Fibroblast of skin of left biceps (primary cell): ENCODE measurements around the gene FMC1.
A peak's percentile ranks its signal among the peaks of the same experiment; 100 is the strongest.
"Not testable (repeated sequence)": the region's sequence is repeated elsewhere in the genome, so short reads cannot be mapped to it uniquely, and the experiment has no call there.

Source experiments
- DNase-seq, 2 experiments: peaks; one replicate each; pipeline ENCODE4 v3.0.0-alpha.2; 2013; ENCODE audit warnings: low read depth in 2 of 2

The FMC1 gene

GRCh38 chr7:139341058-139341775 lies at the start of gene FMC1:
Gene FMC1 (plus strand): TSS chr7:139341337. CDS start chr7:139341385, 48 bp downstream.
- peak; percentile 83 for DNase-seq

DNA sequence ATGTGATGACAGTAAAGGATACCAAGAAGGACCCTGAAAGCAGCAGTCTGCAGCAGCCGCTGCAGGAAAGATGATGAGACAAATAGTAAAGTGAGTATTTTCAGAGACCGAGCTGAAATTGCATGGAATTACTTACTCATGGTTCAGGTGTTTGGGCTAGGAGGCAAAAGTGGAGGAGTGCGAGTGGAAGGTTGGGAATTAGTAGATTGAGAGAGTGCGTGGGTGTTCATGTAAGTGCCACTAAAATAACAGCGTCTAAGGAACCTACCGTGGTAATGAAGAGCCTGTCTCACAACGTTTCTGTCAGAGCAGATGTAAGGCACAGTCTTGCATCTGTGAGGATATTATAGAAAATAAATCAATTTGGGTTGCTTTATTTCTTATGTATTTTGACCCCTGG lies 48.3 kb upstream of the FMC1 start:
- no peak for DNase-seq

GRCh38 chr7:139293534-139293933 lies 47.6 kb upstream of the FMC1 start:
- DNase-seq, result no peak

GRCh38 chr7:139294241-139294640 lies 46.9 kb upstream of the FMC1 start:
- no peak for DNase-seq

DNA sequence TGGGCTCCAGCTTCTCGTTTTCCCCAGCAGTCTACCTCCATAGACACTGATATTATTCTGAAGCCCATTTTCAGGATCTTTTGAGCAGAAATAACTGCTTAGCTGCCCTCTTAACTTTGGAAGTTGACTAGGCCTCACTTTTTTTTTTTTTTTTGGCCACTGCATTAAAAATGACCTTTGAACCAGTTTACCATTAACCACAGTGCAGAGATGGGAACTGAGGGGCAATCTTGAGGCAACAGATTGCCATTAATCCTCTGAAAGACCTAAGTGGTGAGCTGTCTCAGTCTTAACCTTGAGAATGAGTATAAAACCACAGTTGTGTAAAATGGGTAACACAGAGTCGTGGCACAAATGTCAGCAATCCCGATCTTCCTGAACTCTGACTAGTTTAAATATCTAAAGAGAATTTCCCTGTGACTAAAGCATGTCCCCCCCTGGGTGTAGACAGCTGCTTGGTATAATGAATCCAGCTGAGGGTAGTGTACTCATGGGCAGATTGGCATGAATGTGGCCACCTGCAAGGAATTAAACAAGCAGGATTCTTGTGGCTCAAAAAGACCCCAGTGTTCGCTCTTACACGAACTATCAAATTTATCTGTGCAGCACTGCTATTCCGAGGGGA lies 46.1 kb upstream of the FMC1 start:
- DNase-seq, result no peak

DNA sequence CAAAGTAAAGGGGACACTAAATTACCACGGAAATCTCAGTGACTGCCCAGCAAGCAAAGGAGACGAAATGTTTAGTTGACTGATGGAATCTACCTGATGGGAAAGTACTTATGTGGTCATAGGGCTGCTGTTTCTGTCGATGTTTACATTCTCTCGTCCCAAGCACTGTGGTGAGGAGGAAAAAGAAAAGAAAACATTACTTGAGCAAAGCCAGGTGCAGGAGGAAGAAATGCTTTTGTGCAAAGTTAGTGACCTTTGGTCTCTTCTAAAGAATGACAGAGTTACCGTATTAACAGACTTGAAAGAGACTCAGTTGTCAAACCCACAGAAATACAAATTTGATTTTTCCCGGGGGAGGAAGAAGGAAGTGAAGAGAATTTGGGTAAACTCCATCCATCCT lies 43.3 kb upstream of the FMC1 start:
- no peak for DNase-seq

GRCh38 chr7:139299296-139299695 lies 41.8 kb upstream of the FMC1 start:
- no peak for DNase-seq

DNA sequence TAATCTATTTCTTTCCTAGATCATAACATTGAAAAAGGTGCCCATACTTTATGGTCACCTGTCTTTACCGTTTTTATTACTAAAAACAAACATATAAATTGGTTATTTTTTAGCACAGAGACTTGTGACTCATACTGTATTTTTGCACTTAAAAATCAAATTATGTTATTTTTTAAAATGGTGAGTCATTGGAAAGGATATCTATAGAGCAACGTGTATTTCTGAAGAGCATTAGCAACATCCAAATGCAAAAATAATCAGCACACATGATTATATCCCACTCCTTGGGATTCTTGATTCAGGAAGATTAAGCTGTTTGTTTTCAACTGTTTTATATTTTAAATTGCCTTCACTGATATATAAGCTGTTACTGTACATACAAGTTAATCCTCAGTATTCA lies 40.7 kb upstream of the FMC1 start:
- no peak for DNase-seq

- no peak for DNase-seq
Measured at GRCh38 chr7:139304517-139304916, 36.6 kb upstream of the FMC1 start.

DNA sequence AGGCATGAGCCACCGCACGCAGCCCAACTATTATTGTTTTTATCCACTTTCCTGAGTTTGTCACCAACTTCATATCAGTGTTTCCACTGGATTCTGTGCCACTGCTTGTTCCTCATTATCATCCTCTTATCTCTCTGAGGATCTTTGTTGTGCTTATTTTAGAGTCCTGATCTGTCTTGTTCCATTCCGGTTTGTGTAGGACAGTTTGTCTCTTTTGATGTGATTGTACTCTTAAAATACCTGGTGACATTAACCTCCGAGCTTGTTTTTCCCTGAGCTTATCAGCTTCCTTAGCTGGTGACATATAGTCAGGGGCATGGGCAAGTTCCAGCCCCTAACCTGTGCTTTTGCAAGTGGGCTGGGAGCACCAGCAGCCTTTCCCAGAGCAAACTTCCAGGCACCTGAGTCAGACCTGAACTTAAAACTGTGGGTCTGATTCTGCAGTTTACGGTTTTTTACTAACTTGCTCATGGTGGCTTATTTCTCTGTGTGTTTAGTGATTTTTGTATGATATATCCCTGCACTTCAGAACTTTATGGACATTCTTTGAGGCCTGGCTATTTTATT lies 23.1 kb upstream of the FMC1 start:
- no peak for DNase-seq

DNA sequence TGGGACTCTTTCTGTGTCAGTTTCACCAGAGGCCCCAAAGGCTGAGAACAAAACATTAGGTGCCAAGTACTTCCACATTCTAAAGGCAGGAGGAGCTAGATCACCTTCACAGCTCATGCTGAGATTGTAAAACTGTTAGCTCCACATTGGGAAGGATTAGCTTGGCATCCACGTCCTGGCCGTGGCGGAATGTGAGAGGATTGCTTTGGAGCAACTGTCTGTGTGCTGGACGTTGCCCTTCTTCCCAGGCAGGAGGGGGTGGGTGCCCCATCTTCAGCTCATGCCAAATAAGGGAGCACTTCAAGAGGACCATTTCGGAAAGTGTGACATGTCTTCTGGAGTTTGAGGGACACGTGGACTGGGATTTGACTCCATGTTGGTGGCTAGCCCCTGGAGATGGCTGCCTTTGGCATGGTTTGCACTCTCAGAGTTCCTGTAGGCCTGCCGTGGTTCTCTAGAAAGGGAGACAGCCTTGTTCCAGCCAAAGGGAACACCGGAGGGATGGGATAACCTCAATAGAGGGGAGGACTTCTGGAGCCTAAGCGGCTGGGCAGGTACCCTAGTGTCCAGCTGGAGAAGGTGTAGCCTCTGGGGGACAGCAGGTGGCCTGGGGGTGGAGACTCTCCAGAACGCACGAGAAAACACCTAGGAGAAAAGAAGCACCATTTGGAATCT lies 19.9 kb upstream of the FMC1 start:
- no peak for DNase-seq

DNA sequence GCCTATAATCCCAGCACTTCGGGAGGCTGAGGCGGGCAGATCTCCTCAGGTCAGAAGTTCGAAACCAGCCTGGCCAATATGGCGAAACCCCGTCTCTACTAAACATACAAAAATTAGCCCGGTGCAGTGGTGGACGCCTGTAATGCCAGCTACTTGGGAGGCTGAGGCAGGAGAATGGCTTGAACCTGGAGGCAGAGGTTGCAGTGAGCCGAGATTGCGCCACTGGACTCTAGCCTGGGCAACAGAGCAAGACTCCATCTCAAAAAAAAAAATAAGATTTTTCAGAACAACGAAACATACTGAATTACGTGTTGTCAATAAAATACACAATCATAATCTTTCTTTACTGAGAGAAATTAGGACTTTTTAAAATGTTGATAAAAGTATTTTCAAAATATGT lies 16.4 kb upstream of the FMC1 start:
- DNase-seq, result not testable (repeated sequence)

- peak; percentile 57 to 66 for DNase-seq
Measured at GRCh38 chr7:139328375-139328774, 12.8 kb upstream of the FMC1 start.

DNA sequence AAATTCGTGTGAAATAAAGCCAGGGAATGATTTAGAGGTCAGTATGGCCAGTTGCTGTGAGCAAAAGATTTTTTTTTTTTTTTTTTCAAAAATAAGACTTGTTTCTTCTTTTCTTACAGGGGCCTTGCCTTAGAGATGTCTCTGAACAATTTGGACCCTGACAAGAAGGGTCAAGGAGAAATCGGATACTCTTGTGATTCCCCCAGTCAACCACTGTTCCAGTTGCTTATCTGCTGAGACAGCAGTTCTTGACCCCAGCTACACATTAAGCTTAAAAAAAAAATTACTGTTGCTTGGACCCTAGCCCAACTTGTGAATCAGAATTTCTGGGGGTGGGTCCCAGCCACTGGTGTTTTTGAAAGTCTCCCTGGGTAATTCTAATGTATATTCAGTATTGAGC lies 12.0 kb upstream of the FMC1 start:
- DNase-seq, result no peak

DNA sequence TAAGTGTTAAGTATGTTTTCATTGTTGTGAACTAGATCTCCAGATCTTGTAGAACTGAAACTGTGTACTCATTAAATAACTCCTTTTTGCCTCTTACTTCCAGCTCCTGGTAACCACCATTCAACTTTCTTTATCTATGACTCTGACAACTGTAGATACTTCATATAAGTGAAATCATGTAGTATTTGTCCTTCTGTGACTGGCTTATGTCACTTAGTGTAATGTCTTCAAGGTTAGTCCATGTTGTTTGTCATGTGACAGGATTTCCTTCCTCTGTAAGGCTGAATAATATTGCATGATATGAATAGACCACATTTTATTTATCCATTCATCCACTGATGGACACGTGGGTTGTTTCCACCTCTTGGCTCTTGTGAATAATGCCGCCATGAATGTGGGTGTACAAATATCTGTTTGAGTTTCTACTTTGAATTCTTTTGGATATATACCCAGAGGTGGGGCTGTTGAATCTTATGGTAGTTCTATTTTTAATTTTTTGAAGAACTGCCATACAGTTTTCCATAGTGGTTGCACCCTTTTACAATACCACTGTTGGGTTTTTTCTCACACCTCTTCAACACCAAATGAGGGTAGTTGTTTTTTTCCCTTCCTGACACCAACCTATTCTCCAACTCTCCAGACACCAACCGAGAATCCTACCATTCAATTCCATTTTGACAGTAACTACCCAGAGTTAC lies 10.7 kb upstream of the FMC1 start:
- no peak for DNase-seq

GRCh38 chr7:139332697-139333359 lies 8.3 kb upstream of the FMC1 start:
- no peak for DNase-seq

DNA sequence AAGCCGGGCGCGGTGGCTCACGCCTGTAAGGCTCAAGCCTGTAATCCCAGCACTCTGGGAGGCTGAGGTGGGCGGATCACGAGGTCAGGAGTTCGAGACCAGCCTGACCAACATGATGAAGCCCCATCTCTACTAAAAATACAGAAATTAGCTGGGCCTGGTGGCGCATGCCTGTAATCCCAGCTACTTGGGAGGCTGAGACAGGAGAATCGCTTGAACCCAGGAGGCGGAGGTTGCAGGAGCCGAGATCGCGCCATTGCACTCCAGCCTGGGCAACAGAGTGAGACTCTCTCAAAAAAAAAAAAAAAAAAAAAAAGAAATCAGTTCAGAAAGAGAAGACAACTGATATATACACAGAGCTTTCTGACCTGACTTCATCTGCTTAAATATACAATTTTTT lies 7.7 kb upstream of the FMC1 start:
- DNase-seq, result not testable (repeated sequence)

- no peak for DNase-seq
Measured at GRCh38 chr7:139334399-139335150, 6.6 kb upstream of the FMC1 start.

- DNase-seq, result no peak
Measured at GRCh38 chr7:139339025-139339424, 2.1 kb upstream of the FMC1 start.

GRCh38 chr7:139339698-139340036 lies 1.5 kb upstream of the FMC1 start:
- DNase-seq, result no peak
